Neutrophil (primary cell): Measurements from ENCODE around the gene RPRD1A.

Experiments used
- H3K27ac ChIP-seq: fragments of 200-600 bp; sonication (generic); 2 replicates; pipeline ENCODE4 v1.5.1; 2016; ENCODE audit warnings: mild to moderate bottlenecking, moderate library complexity
- H3K27me3 ChIP-seq: fragments of 200-600 bp; sonication (generic); 2 replicates; pipeline ENCODE4 v1.6.0; 2016; ENCODE audit warnings: mild to moderate bottlenecking
- H3K36me3 ChIP-seq: fragments of 200-600 bp; sonication (generic); 2 replicates; pipeline ENCODE4 v1.5.1; 2017
- H3K4me1 ChIP-seq, 2 experiments: fragments of 200-600 bp in 1 of 2; sonication (generic) in 1 of 2; 1 replicate in 1 of 2; 2 replicates in 1 of 2; pipeline versions ENCODE4 v1.5.1 to v1.6.1; 2013 to 2016; ENCODE audit warnings: low read depth in 1 of 2, low read length in 1 of 2, mild to moderate bottlenecking in 1 of 2, moderate library complexity in 1 of 2; ENCODE audit not compliant: control insufficient read depth in 1 of 2, insufficient read depth in 1 of 2
- H3K4me3 ChIP-seq, 2 experiments: fragments of 200-600 bp in 1 of 2; sonication (generic) in 1 of 2; 1 replicate in 1 of 2; 2 replicates in 1 of 2; pipeline ENCODE4 v1.5.1; 2013 to 2016; ENCODE audit warnings: low read depth in 1 of 2, low read length in 1 of 2, mild to moderate bottlenecking in 1 of 2, moderate library complexity in 1 of 2
- H3K9me3 ChIP-seq: fragments of 200-600 bp; sonication (generic); 2 replicates; pipeline ENCODE4 v1.5.1; 2016
- TF ChIP-seq, protein P1 (sequence below): fragments of 200-600 bp; sonication (generic); IDR thresholded peaks from 2 replicates; pipeline ENCODE4 v1.5.1; 2016; ENCODE audit warnings: antibody characterized with exemption

Gene RPRD1A

DNA sequence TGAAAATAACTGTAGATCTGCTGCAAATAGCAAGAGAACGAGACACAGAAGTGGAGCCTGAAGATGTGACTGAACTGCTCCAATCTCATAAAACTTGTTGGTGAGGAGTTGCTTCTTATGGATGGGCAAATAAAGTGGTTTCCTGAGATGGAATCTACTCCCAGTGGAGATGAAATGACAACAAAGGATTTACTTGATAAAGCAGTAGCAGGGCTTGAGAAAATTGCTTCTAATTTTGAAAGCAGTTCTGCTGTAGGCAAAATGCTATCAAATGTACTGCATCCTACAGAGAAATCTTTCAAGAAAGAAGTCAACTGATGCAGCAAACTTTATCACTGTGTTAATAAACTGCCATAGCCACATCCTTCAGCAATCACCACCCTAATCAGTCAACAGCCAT lies 44.0 kb downstream of the RPRD1A start:
- TF ChIP-seq, protein P1, sequence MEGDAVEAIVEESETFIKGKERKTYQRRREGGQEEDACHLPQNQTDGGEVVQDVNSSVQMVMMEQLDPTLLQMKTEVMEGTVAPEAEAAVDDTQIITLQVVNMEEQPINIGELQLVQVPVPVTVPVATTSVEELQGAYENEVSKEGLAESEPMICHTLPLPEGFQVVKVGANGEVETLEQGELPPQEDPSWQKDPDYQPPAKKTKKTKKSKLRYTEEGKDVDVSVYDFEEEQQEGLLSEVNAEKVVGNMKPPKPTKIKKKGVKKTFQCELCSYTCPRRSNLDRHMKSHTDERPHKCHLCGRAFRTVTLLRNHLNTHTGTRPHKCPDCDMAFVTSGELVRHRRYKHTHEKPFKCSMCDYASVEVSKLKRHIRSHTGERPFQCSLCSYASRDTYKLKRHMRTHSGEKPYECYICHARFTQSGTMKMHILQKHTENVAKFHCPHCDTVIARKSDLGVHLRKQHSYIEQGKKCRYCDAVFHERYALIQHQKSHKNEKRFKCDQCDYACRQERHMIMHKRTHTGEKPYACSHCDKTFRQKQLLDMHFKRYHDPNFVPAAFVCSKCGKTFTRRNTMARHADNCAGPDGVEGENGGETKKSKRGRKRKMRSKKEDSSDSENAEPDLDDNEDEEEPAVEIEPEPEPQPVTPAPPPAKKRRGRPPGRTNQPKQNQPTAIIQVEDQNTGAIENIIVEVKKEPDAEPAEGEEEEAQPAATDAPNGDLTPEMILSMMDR, result no peak
- H3K4me3 ChIP-seq, result no peak overlapping the region
- no peaks in the 10 kb centered on the region for H3K4me1 ChIP-seq
- H3K27ac ChIP-seq, result no peak overlapping the region
- H3K27me3 ChIP-seq, result no peaks in the 10 kb centered on the region
- H3K9me3 ChIP-seq, result no peaks in the 10 kb centered on the region
- peaks cover 36% of the 10 kb centered on the region for H3K36me3 ChIP-seq

DNA sequence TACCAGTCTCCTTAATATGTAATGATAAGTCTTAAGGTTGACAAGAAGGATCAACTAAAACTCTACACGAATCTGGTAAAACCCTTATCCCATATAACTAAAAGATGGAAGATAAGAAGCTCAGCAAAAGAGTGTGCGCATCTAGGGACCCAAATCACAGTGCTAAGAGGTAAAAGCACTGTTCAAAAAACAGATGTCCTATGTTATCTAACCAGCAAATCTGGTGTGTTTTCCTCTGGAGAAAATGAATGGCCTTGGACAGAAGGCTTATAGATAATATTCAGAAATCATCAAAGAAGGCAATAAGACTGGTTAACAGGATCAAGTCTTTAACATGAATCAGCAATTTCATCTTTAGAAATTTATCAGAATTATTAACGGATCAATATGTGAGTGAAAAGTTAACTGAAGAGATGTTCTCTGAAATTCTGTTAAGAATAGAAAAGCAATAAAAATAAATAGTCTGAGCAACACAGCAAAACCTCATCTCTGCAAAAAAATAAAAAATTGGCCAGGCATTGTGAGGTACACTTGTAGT lies 47.1 kb downstream of the RPRD1A start:
- Histone ChIP-seq H3K27me3 (no peaks in the 10 kb centered on the region), H3K4me1 (no peaks in the 10 kb centered on the region), H3K9me3 (no peaks in the 10 kb centered on the region), H3K27ac (no peak overlapping the region), H3K4me3 (no peak overlapping the region), H3K36me3 (peaks cover 20% of the 10 kb centered on the region)
- TF ChIP-seq, protein P1, result no peak

DNA sequence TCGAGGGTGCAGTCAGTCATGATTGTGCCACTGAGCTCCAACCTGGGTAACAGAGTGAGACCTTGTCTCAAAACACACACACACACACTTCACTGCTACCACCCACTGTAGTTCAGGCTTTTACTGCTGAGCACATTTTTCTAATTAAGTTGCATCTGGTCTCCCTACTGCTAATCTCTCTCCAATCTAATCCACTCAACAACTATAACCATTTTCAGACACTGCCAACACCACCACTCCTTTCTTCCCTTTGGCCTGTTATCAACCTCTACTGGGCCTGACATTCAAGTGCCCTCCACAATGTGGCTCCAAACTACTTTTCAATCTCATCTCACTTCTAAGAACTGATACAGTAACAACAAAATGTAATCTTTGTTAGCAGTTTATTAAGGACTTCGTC lies 50.1 kb downstream of the RPRD1A start:
- Histone ChIP-seq H3K36me3 (peaks cover 7% of the 10 kb centered on the region), H3K4me1 (no peaks in the 10 kb centered on the region), H3K9me3 (no peaks in the 10 kb centered on the region), H3K27ac (no peak overlapping the region), H3K27me3 (no peaks in the 10 kb centered on the region), H3K4me3 (no peak overlapping the region)
- TF ChIP-seq, protein P1, result no peak

DNA sequence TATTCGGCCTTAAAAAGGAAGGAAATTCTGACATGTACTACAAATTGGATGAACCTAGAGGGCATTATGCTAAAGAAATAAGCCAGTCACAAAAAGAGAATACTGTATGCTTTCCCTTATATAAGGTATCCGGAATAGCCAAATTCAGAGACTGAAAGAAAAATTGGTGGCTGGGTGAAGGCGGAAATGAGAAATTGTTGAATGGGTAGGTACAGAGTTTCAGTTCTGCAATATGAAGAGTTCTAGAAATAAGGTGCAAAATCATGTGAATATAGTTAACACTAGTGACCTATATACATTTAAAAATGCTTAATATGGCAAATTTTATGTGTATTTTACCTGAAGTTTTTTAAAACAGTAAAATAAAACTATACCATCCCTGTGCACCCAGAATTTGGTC lies 51.7 kb downstream of the RPRD1A start:
- TF ChIP-seq, protein P1, result no peak
- no peaks in the 10 kb centered on the region for H3K27me3 ChIP-seq
- H3K4me3 ChIP-seq, result no peak overlapping the region
- no peaks in the 10 kb centered on the region for H3K4me1 ChIP-seq
- H3K36me3 ChIP-seq, result peaks cover 7% of the 10 kb centered on the region
- H3K9me3 ChIP-seq, result no peaks in the 10 kb centered on the region
- no peak overlapping the region for H3K27ac ChIP-seq

DNA sequence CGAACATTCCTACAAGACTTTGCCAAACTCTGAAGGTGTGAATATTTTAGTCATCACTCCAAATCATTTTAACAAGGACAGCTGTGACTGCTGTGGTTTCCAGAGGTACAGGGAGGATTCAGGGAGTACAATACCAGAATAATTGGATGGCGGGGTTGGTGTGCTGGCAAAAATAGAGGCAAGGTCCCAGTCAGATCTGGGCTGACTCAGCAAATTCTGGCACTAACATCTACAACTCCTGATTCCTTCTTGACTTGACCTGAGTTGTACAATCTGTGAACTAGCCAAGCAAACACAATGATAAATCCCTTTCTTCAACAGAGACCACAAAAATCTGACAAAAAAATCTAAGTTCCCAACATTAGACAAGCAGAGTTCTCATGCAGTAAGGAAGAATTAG lies 54.5 kb downstream of the RPRD1A start:
- Histone ChIP-seq H3K9me3 (no peaks in the 10 kb centered on the region), H3K27me3 (no peaks in the 10 kb centered on the region), H3K4me1 (no peaks in the 10 kb centered on the region), H3K4me3 (no peak overlapping the region), H3K36me3 (no peaks in the 10 kb centered on the region), H3K27ac (no peak overlapping the region)
- TF ChIP-seq, protein P1, result no peak

DNA sequence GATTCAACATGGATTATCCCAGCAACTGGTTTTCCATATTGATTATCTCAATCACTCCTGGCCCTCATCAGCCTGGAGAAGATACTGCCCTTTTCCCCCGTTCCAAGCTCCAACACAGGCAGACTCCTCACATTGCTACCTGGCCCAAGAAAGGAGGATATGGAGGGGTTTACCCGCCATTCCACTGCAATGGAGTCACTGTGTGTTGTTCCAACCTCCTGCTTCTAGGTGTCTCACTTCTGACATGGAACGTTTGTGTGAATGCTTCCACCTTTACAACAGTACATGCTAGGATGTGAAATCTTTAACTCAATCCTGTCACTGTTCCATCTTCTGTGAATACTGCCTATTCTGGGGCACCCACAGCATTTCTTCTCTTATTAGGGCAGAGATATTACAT lies 58.1 kb downstream of the RPRD1A start:
- TF ChIP-seq, protein P1, result no peak

More for the DNA sequence above, 58.1 kb downstream of the RPRD1A start:
- no peak overlapping the region for H3K4me3 ChIP-seq
- no peaks in the 10 kb centered on the region for H3K4me1 ChIP-seq
- no peaks in the 10 kb centered on the region for H3K36me3 ChIP-seq
- H3K27me3 ChIP-seq, result no peaks in the 10 kb centered on the region
- H3K27ac ChIP-seq, result no peak overlapping the region
- H3K9me3 ChIP-seq, result no peaks in the 10 kb centered on the region
